HG02763 (cell line): ENCODE data around the gene TIGD2.
A peak's percentile ranks its signal among the peaks of the same experiment; 100 is the strongest.

Experiments used
- ATAC-seq: cut with Tn5 transposase; IDR thresholded peaks from one replicate; pipeline ENCODE4 v1.9.1; 2021; ENCODE audit warnings: mild to moderate bottlenecking, moderate library complexity; ENCODE audit not compliant: unreplicated experiment

TIGD2 gene

DNA sequence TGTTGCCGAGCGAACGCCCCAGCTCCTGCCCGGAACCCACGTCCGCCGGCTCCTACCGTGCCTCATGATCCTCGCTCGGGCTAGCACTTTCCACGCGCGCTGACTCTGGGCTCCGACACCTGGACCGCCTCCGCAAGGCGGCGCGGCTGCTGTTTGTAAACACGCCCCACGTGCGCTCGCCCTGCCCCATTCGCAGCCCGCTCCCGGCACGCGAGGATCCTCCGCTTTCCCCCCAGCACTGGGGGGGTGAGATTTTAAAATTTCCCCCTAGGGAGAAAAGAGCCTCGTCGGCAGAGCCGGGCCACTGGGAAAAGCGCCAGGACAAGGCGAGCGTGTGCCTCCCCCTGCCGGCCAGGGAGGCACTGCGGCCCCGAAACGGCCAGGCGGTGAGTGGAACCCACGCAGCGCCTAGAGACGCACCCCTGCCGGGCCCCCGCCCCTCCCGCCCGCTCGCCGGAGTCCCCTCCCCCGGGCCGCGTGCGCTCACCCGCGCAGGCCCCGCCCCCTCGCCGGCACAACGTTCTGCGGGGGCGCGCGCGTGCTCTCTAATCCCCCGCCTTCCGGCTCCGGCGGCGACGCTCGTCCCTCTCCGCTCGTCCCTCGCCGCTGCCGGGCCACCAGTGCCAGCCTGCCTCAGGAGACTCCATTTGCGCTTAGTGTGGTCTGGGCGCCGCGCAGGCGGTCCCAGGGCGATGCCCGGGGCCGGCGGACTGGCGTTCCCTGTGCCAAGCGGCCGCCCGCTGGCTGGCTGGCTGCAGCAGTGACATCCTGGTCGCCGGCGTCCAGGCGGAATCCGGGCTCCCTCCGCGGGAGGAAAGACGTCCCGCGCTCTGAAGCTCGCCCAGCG, at the start of gene TIGD2:
Gene TIGD2 (plus strand): TSS at position 548 of the 847 bp plus-strand sequence. CDS start 1,442 bp downstream, outside the sequence.
- ATAC-seq, result peak; percentile 91

DNA sequence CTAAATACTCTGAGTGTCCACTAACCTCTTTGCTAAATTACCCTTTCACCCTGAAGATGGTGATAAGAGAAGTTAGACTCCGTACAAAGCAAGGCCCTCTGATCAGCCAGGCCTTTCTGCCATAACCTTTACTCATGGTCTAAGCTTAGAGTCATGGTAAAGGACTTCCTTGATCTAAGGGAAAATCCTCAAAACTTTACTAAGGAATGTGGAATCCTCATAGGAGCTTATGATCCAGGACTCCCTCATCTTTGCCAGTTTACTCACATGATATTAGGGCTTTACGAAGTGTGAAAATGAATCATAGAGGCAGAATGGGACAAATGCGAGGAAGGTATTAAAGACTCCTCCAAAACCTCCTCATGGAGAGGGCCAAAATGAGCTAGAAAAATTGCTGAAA, 46.5 kb upstream of the TIGD2 start:
- ATAC-seq, result no peak

DNA sequence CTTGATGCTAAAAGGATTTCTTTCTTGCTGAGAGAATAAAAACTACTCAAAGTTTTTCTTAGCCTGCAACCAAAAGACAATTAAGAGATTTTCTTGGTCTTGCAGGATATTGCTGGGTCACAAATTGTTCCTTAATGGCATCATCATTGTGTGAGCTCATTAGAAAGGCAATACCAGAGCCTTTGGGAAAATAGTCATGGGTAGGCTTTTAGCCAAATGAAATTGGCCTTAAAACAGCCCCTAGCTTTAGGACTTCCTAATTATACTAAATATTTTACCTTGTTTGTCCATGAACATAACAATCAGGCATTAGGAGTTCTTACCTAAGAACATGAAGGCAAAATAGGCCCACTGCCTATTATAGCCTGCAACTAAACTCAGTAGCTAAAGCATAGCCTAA, 43.9 kb upstream of the TIGD2 start:
- ATAC-seq, result no peak

DNA sequence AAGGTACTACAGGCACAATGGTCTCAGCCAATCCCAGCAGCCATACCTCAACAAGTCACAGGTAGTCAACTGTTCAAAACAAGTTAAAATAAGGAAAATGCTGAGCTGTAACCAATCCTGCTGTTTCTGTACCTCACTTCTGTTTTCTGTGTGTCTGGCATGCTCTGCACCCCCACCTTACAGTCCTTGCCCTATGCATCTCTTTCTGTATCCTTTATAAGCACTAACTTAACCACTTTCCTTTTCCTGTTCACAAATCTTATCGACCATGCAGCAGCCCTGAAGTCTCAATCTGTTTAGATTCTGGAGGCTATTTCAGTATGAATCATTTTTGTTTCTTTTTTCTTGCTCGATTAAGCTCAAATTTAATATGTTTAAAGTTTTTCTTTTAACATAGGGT, 41.9 kb upstream of the TIGD2 start:
- peak; percentile 86 for ATAC-seq

DNA sequence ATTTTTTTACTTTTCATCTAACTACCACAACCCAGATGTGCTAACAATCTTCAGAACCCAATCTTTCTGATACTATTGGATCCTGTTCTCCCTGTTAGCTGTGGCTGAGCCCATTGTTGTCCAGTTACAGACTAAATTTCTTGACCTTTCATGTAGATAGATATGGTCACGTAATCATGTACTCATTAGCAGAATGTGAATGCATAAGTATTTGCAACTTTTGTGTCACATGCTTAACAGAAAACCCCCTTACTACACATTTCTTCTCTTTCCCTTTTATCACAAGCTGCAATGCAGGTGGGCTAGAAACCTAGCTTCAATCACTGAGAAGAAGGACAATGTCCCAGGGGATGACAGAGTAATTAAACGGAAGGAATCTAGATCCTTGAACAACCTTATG, 41.3 kb upstream of the TIGD2 start:
- ATAC-seq, result no peak

DNA sequence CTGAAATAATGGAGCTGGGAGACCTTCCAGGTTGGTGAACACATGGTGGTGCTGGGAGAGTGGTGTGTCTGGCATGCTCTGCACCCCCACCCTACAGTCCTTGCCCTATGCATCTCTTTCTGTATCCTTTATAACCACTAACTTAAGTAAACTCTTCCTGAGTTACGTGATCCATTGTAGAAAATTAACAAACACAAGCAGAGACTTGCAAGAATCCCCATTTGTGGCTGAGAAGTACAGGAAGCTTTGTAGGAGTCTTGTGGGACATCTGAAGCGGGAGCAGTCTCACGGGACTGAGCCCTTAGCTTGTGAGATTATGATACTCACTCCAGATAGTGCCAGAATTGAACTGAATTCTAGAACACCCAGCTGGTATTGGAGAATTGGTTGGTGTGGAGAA, 40.0 kb upstream of the TIGD2 start:
- ATAC-seq, result no peak

DNA sequence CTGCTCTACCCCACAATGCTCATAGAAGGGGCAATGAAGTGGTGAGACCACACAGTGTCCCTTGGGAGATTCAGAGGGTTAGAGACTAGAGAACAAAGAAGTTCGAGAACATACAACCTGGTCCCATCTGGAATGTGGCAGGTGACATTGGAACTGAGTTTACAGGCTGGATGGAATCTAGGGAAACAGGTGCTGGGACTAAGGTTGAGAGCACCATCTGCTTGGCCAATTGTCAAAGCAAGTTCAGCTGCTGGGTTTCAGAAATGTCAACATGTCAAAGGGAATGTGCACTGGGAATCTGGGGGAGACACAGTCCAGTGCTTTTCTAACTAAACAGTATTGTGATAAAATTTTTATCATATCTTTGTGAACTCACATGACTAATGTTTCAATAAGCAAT, 38.4 kb upstream of the TIGD2 start:
- no peak for ATAC-seq

DNA sequence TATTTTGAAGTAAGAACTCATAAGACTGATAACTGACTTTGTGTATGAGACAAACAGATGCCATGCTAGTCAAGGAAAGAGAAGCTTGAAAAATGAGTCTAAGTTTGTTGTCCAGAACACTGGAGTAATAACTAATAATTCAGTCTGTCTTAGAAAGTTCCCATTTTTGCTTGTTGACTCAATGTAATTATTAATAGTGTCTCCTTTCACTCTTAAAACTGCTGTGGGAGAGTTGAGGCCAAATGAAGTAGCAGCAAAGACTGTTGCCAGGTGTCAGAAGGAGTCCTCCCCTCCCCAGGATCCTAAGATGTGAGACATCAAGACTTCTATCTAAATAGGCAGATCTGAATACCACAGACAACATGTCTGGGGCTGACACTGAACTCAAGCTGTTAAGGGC, 33.6 kb upstream of the TIGD2 start:
- ATAC-seq, result no peak

DNA sequence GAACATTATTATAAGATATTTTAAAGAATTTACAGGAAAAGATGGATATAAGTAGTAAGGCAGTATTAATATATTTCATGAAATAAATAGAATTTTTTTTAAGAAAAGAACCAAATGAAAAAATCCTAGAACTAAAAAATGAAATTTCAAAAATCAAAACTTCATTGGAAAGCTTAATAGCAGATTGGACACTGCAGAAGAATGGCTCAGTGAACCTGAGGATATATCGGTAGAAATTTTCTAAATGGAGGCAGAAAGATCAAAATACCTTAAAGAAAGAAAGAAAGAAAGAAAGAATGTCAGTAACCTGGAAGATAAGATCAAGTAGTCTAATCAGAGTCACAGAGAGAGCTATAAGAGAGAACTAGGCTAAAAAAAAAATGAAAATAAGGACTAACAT, 33.0 kb upstream of the TIGD2 start:
- ATAC-seq, result no peak

DNA sequence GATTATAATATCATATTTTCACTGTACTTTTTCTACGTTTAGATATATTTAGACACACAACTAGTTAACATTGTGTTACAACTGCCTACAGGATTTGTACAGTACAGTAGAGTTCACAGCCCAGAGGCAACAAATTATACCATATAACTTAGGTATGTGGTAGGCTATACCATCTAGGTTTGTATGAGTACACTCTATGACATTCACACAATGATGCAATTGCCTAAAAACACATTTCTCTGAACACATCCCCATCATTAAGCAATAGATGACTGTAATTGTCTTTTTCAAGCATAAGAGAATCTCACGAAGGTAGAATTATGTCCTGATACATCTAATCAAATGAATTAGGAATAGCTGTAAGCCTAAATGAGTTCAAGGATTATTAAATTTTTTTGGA, 12.3 kb upstream of the TIGD2 start:
- no peak for ATAC-seq

DNA sequence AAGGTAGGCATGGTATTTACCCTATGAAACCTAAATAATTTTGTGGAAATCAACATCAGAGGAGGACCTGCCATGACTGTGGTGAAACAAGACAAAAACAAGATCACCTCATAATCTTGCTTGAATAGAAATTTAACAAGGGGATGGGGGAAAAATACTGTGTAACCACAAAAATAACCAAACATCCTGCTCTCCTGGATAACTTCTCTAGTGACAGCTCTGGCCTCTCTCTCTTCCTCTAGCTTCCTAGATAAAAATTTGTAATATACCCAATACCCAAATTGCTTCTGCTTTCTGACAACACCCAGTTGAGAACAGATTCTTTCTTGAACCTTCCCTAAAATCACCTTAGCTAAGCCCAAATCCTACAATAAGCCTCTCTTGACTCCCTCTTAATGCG, 11.9 kb upstream of the TIGD2 start:
- ATAC-seq, result no peak

DNA sequence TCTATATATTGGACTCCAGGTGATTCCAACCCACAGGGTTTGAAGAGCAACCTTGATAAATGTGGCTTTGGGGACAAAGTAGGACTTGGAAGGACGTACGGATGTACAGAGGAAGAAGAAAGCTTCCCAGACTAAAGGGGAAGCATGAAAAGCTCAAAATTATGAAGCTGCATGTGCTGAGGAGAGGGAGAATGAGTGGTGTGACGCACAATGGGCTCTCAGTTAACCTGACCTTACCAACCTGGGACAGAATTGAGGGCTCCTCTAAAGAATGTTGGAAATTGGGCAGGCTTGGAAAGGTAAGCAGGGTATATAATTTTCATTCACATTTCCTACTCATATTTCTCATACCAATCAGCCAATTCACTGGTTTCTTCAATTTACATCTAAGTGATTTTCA, 10.5 kb upstream of the TIGD2 start:
- peak; percentile 16 for ATAC-seq

DNA sequence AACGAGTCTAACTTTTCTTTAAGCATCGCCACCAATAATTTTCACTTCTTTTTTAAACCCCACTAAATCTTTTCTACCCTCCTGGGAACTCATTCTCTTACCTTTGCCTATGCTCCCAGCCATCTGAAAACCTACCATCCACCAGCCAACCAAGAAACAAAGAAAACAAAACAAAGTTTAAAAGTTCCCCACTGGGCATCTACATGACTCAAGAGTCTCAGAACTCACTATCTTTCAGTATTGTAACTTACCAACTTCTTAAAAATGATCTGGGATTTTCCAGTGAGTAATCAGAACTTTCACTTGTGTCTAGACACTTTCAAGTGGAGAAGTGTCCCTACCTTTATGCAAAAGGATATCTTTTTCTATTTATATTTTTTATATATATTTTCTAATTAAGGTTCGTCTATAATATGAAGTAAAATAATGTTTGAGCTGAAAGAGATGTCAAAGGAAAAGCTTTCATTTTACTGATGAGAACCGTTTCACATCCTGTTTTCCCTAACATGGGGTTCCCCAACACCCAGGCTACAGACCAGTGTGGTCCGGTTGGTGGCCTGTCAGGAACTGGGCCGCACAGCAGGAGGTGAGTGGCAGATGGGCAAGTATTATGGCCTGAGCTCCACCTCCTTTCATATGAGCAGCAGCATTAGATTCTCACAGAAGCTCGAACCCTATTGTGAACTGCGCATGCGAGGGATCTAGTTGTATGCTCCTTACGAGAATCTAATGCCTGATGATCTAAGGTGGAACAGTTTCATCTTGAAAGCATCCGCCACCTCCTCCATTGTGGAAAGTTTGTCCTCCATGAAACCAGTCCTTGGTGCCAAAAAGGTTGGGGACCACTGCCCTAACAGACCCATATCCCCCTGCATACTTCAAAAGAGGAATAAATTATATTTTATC, 9.8 kb upstream of the TIGD2 start:
- peak; percentile 96 for ATAC-seq

DNA sequence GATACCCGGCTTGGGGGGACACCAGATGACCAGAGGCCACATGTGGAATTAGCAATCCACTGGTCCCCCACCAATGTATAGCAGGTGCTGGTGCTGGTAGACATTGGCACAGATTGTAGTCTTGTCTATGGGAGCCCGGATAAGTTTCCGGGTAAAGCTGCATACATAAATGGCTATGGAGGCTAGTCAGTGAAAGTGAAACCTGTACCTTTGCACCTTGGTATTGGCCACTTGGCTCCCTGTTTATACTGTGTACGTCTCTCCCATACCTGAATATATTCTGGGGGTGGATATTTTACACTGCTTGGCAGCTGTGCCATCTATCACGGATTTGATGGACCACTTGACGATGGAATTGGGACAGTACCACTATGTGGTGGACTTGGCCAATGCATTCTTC, 5.6 kb upstream of the TIGD2 start:
- ATAC-seq, result no peak

DNA sequence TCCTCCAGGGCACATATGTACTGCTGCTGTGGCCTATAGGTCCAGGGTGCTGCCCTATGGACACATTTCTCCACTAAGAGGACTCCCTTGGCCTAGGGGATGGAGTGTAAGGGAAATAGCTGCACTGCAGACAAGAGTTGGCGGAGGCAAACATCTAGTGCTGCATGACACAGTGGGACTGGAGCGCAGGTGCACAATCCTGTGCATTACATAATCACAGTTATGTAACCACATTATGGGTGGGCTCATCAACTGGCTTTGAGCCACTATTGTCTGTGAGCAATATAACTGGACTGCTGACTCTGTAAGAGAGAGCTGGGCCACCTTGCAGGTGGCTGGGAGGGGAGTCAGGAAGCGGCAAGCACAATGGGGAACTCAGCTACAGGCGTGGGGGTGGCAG, 3.2 kb upstream of the TIGD2 start:
- no peak for ATAC-seq

DNA sequence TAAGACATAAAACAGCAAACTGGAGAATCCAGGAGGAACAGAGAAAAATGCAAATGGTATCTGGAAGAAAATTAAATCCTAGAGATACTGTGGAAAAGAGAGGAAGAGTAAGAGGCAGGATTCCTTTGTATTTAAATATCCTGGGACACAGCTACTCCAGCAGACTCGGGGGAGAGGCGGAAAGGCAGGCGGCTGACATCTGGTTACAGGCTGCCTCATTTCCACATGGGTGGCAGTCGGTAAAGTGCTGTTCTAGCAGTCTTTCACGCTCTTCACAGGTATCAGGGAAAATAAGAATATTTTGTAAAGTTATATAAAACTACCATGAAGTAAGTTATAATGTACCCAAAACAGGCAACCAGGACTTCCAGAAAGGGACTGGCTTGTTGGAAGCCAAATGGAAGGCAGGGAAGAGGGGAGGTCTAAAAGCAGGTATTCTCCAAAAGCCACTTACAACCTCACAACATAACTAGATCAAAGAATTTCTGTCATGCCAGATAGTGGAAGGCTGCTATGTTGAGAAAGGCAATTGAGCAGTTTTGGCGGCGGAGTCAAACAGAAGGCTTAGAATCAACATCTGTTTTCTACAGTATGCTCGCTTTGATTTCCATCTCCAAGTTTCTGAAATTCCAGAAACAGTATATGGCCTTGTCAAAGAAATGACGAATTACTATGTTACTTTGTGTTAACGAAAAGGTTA, 1.3 kb upstream of the TIGD2 start:
- ATAC-seq, result no peak

DNA sequence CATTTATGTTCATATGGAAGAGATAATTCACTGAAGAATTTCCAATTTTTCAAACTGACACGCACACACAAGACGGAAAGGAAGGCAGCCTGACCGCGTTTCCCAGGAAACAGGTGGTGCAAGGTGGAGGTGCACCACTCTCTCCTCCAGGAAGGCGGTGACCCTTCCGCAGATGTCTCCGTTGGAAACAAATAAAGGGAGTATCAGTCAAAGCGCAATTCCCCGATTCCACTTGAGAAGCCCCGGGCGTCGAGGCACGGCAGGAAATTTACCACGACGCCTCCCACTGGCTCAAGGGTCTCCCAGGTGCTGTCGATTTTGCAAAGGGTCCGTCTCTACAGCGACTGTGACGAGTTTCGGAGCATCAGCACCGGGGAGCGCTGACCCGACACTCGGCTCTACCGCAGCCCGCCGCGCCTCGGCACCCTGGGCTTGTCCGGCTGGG, 770 bp upstream of the TIGD2 start:
- ATAC-seq, result no peak

DNA sequence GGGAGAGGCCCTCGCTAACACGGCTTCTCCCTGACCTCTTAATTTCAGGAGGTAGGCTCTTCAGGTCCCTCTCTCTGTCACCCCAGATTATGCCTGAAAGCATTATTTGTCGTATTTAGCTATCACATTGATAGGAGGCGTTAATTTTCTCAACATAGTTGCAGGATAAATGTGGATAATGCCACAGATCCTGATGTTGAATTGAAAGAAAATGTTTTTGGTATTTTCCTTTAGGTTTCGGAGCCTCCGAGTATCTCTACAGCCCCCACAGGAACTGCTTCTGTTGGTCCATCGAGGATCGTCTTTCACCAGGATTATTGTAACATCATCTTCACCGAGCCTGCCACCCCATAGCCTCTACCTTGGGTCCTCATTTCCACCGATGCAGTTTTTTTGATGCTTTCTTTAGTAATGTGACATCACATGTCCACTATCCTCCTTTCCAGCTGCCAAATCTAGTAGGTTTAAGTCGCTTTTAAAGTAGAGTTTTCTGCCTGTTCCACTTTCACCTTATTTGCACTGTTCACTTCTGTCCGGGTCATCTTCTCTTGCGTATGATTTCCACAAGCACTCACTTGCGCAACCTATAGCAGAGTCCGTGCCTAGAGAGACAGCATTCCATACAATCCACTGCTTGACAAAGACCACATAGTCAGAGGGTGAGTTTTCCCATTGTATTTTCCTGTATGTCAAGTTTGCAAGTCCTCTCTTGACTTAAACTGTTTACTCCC, 665 bp downstream of the TIGD2 start:
- ATAC-seq, result no peak

DNA sequence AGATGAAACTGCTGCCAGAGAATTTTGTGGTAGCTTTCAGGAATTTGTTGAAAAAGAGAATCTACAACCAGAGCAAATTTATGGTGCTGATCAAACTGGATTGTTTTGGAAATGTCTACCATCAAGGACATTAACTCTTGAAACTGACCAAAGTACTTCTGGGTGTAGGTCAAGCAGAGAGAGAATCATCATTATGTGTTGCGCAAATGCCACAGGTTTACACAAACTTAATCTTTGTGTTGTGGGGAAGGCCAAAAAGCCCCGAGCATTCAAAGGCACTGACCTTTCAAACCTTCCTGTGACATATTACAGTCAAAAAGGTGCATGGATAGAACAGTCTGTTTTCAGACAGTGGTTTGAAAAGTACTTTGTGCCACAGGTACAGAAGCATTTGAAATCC, 2.1 kb downstream of the TIGD2 start:
- no peak for ATAC-seq

DNA sequence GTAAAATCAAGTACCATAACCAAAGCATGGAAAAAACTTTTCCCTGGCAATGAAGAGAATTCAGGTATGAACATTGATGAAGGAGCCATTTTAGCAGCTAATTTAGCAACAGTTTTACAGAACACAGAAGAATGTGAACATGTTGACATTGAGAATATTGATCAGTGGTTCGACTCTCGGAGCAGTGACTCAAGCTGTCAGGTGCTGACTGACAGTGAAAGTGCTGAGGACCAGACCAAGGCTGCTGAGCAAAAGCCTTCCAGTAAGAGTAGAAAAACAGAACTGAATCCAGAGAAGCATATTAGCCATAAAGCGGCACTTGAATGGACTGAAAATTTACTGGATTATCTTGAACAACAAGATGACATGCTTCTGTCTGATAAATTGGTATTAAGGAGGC, 2.8 kb downstream of the TIGD2 start:
- ATAC-seq, result peak; percentile 23

DNA sequence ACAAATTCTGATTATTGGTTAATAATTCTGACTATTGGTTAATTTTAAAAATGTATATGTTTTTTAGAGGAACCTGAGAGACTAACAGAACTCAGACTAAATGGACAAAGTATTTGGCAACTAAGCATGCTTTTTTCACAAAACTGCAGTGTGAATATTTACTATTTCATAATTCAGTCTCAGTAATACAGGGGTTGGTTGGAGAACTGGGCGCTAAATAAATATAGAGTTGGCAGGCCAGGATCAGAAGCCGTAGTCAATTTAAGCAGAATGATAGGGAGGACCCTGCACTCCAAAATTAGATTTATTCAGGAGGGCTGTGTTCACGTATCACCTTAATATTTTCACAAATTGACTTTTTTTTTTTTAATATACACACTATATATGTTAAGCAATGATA, 5.8 kb downstream of the TIGD2 start:
- no peak for ATAC-seq
